HCT116 (cell line): ENCODE data around the gene ESRRA. TPM values are rescaled to one million over a fixed set of nuclear protein-coding genes. Genes with fewer than 3 reads are reported as not detected.

Source experiments
- ATAC-seq: fragments of 200-7000 bp; cut with Tn5 transposase; 2 replicates; pipeline ENCODE4 v1.9.1; 2020; ENCODE audit warnings: mild to moderate bottlenecking, moderate library complexity
- BruUV-seq: library from RNA; stranded (reverse); fragments of 400-500 nt; replicated peaks from 2 replicates; lab custom pipeline; 2021; lab: Mats Ljungman, UMichigan
- CTCF ChIA-PET: fragments of 300-600 bp; sonication (Branson Sonifier 250); formaldehyde crosslinking; loops from one replicate; lab custom pipeline; 2021; ENCODE audit warnings: antibody characterized with exemption; lab: Charles Lee
- POLR2A ChIA-PET: fragments of 300-600, 350-600 bp; sonication (Branson Sonifier 250); formaldehyde crosslinking; loops from one replicate; lab custom pipeline; 2021; ENCODE audit warnings: antibody characterized with exemption; lab: Charles Lee
- RAD21 ChIA-PET, 2 experiments: fragments of 300-600 bp; sonication (Branson Sonifier 250); formaldehyde crosslinking; loops; one replicate each; lab custom pipeline; 2023; ENCODE audit warnings: low total read pairs in 2 of 2; ENCODE audit not compliant: uncharacterized antibody in 2 of 2, unreplicated experiment in 2 of 2, low non-redundant PET in 1 of 2; lab: Charles Lee
- DNase-seq: peaks from one replicate; pipeline ENCODE4 v3.0.0-alpha.2; 2010; ENCODE audit warnings: low read depth, low spot score
- H2AFZ ChIP-seq: fragments of 200-600 bp; shearing (Covaris generic), sonication (generic); 2 replicates; pipeline ENCODE4 v1.6.1; 2017; ENCODE audit warnings: low read depth, mixed run types, mixed read lengths, antibody characterized with exemption, low read length; ENCODE audit not compliant: poor library complexity, severe bottlenecking
- H3K27ac ChIP-seq: 2 replicates; pipeline ENCODE4 v1.5.1; 2012; ENCODE audit warnings: low read depth, low read length
- H3K27me3 ChIP-seq: fragments of 200-600 bp; sonication (generic); 2 replicates; pipeline ENCODE4 v1.6.1; 2016; ENCODE audit warnings: mixed run types, low read length, mixed read lengths; ENCODE audit not compliant: insufficient read depth
- H3K36me3 ChIP-seq, 2 experiments: fragments of 200-500 bp in 1 of 2; fragments of 200-600 bp in 1 of 2; sonication (Bioruptor generic) in 1 of 2; sonication (generic) in 1 of 2; 2 replicates each; pipeline versions ENCODE4 v1.5.1 to v1.6.1; 2014 to 2016; ENCODE audit warnings: low read length in 2 of 2, inconsistent platforms in 1 of 2, mixed read lengths in 1 of 2, mixed run types in 1 of 2; ENCODE audit not compliant: insufficient read depth in 2 of 2, control insufficient read depth in 1 of 2
- H3K4me1 ChIP-seq, 2 experiments: fragments of 200-600 bp in 1 of 2; sonication (generic) in 1 of 2; 2 replicates each; pipeline versions ENCODE4 v1.5.1 to v1.6.1; 2012 to 2017; ENCODE audit warnings: low read length in 2 of 2, inconsistent platforms in 1 of 2, mild to moderate bottlenecking in 1 of 2, mixed read lengths in 1 of 2, mixed run types in 1 of 2, moderate library complexity in 1 of 2; ENCODE audit not compliant: insufficient read depth in 2 of 2, control insufficient read depth in 1 of 2
- H3K4me2 ChIP-seq: fragments of 200-600 bp; sonication (generic); 2 replicates; pipeline ENCODE4 v1.6.1; 2017; ENCODE audit warnings: mixed run types, low read length, mixed read lengths
- H3K4me3 ChIP-seq, 2 experiments: fragments of 200-600 bp in 1 of 2; sonication (generic) in 1 of 2; replicated peaks in 1 of 2; 2 replicates each; pipeline ENCODE4 v1.5.1; 2011 to 2016; ENCODE audit warnings: low read length in 2 of 2, control low read depth in 1 of 2, low read depth in 1 of 2, mild to moderate bottlenecking in 1 of 2, mixed read lengths in 1 of 2, mixed run types in 1 of 2
- H3K79me2 ChIP-seq: fragments of 200-600 bp; sonication (generic); 2 replicates; pipeline ENCODE4 v1.6.1; 2017; ENCODE audit warnings: mild to moderate bottlenecking, mixed run types, low read length, moderate library complexity, mixed read lengths; ENCODE audit not compliant: insufficient read depth
- H3K9ac ChIP-seq: fragments of 200-600 bp; sonication (generic); 2 replicates; pipeline ENCODE4 v1.6.1; 2016; ENCODE audit warnings: low read length, mixed read lengths
- H3K9me2 ChIP-seq: fragments of 200-600 bp; sonication (generic), shearing (Covaris generic); 2 replicates; pipeline ENCODE4 v1.6.1; 2017; ENCODE audit warnings: mixed run types, mild to moderate bottlenecking, moderate library complexity; ENCODE audit not compliant: insufficient read depth
- H3K9me3 ChIP-seq, 2 experiments: fragments of 200-500 bp in 1 of 2; fragments of 200-600 bp in 1 of 2; sonication (Bioruptor generic) in 1 of 2; sonication (generic) in 1 of 2; 2 replicates each; pipeline ENCODE4 v1.6.1; 2014 to 2017; ENCODE audit warnings: low read length in 2 of 2, mixed read lengths in 2 of 2, inconsistent platforms in 1 of 2, low read depth in 1 of 2, mild to moderate bottlenecking in 1 of 2, mixed run types in 1 of 2, moderate library complexity in 1 of 2; ENCODE audit not compliant: control insufficient read depth in 1 of 2, insufficient read depth in 1 of 2
- H4K20me1 ChIP-seq: fragments of 200-600 bp; sonication (generic), shearing (Covaris generic); 2 replicates; pipeline ENCODE4 v1.6.1; 2017; ENCODE audit warnings: mixed run types, mild to moderate bottlenecking, moderate library complexity; ENCODE audit not compliant: insufficient read depth
- CBX3 ChIP-seq: IDR thresholded peaks from 2 replicates; pipeline ENCODE4 v1.6.1; 2012; ENCODE audit warnings: low read depth
- CEBPB ChIP-seq: IDR thresholded peaks from 2 replicates; pipeline ENCODE4 v1.6.1; 2012; ENCODE audit warnings: low read depth
- EZH2phosphoT487 ChIP-seq: fragments of 200-600 bp; IDR thresholded peaks from 2 replicates; pipeline ENCODE4 v1.6.1; 2018; ENCODE audit warnings: antibody characterized with exemption, borderline replicate concordance
- FOSL1 ChIP-seq: IDR thresholded peaks from 2 replicates; pipeline ENCODE4 v1.6.1; 2012; ENCODE audit warnings: low read depth
- JUND ChIP-seq: IDR thresholded peaks from 2 replicates; pipeline ENCODE4 v1.6.1; 2012
- POLR2A ChIP-seq: IDR thresholded peaks from 2 replicates; pipeline ENCODE4 v1.7.0; 2011; ENCODE audit warnings: borderline replicate concordance; ENCODE audit not compliant: insufficient read depth, insufficient read length; ENCODE audit errors: extremely low read depth
- POLR2AphosphoS5 ChIP-seq: IDR thresholded peaks from 2 replicates; pipeline ENCODE4 v1.6.1; 2011; ENCODE audit warnings: mild to moderate bottlenecking, low read depth, low read length, moderate library complexity
- SIN3A ChIP-seq: IDR thresholded peaks from 2 replicates; pipeline ENCODE4 v1.6.1; 2012; ENCODE audit warnings: low read depth
- SP1 ChIP-seq: IDR thresholded peaks from 2 replicates; pipeline ENCODE4 v1.6.1; 2012; ENCODE audit warnings: low read depth
- SRF ChIP-seq: IDR thresholded peaks from 2 replicates; pipeline ENCODE4 v1.6.1; 2012; ENCODE audit warnings: low read depth
- TCF7L2 ChIP-seq: IDR thresholded peaks from 2 replicates; pipeline ENCODE4 v1.7.0; 2011; ENCODE audit warnings: borderline replicate concordance, inconsistent platforms; ENCODE audit not compliant: insufficient read depth, insufficient read length; ENCODE audit errors: extremely low read depth
- YY1 ChIP-seq: IDR thresholded peaks from 2 replicates; pipeline ENCODE4 v1.6.1; 2011; ENCODE audit warnings: low read length, low read depth, moderate library complexity, mild to moderate bottlenecking; ENCODE audit not compliant: insufficient replicate concordance; ENCODE audit errors: extremely low read depth
- ZFX ChIP-seq: fragments of 450-650 bp; IDR thresholded peaks from 2 replicates; pipeline ENCODE4 v1.6.1; 2017
- intact Hi-C: fragments of 100-400 bp; cut with micrococcal nuclease; formaldehyde crosslinking; loops from 2 replicates; pipeline ENCODE4 v1.10.0; 2022
- total RNA-seq: library from RNA; stranded (reverse); gene quantifications from one replicate; pipeline ENCODE4 v1.2.1, GENCODE V29; 2021; ENCODE audit not compliant: unreplicated experiment
- TF ChIP-seq, protein P1 (sequence below): IDR thresholded peaks from 2 replicates; pipeline ENCODE4 v1.6.1; 2012
- TF ChIP-seq, protein P2 (sequence below): IDR thresholded peaks from 2 replicates; pipeline ENCODE4 v1.6.1; 2011; ENCODE audit warnings: mild to moderate bottlenecking, low read length, moderate library complexity; ENCODE audit not compliant: insufficient replicate concordance; ENCODE audit errors: extremely low read depth
- TF ChIP-seq, protein P3 (sequence below): IDR thresholded peaks from 2 replicates; pipeline ENCODE4 v1.6.1; 2012

ESRRA gene
- total RNA-seq, 1 experiment from 2014 or later: 62.7 TPM

DNA sequence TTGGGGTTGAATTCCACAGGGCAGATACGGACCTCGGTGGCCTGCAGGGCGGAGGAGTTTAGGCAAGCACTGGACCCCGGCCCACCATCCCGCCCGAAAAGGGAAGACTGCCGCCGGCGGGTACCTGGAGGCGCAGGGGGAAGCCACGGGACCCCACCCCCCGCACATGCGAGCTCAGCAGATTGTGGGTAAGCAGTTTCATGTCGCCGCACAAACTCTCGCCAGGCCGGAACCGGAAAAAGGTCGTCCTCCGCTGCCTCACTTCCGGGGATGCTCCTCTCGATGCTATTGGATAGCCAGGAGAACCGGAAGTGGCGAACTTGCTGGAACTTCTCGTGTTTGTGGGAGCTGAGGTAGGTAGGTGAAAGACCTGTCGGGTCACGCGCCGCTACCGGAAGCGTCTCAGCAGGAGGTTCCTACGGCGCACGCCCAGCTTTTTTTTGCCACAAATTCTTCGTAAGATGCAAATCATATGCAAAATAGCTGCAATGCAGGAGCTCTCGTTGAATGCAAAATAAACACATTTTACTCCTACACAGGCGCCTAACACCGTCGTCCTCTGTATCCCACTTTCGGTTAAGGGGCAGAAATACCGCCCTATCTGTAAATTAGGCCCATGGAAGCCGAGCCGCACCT lies 12.1 kb downstream of the ESRRA start, which contains the start of gene TRMT112:
Gene TRMT112, minus strand, starts transcription at position 235 of the 636 bp plus-strand sequence. Its CDS starts 33 bp downstream, at position 202.
- CTCF ChIA-PET: interaction anchor here (0.6 to 3.7 kb wide), 23 partner anchors 11 to 515 kb away, joined by 3 to 92 read pairs (median 5); partner anchors contain the start of genes BAD, ESRRA and FKBP2
- Histone ChIP-seq H3K4me1 (peaks cover 22 to 56% of the 10 kb centered on the region in 2 experiments), H3K9me2 (no peaks in the 10 kb centered on the region), H3K9me3 (no peaks in the 10 kb centered on the region), H3K27me3 (no peaks in the 10 kb centered on the region), H4K20me1 (no peaks in the 10 kb centered on the region), H3K4me2 (peak within 1 kb of the TSS; percentile 77), H3K27ac (peak within 1 kb of the TSS; percentile 83), H3K36me3 (peaks cover 7 to 23% of the 10 kb centered on the region in 2 experiments; a peak in 2 of 4 replicates), H3K9ac (peak within 1 kb of the TSS; percentile 89), H3K79me2 (peaks cover 37% of the 10 kb centered on the region), H2AFZ (no peak within 1 kb of the TSS), H3K4me3 (peak within 1 kb of the TSS; percentile 80 to 84)
- ATAC-seq: peak; percentile 76
- BruUV-seq: no TSS peak
- intact Hi-C loops: loop anchor here (1.0 kb wide), 3 partner anchors 14 to 42 kb away; partner anchors contain the start of gene RPS6KA4
- TF ChIP-seq, protein P1, sequence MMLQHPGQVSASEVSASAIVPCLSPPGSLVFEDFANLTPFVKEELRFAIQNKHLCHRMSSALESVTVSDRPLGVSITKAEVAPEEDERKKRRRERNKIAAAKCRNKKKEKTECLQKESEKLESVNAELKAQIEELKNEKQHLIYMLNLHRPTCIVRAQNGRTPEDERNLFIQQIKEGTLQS: no peak
- TF ChIP-seq CBX3 (no peak), POLR2A (peak; percentile 70), SP1 (no peak), JUND (no peak), SRF (no peak), TCF7L2 (peak; percentile 83), ZFX (no peak; the same call in 1 of the 2 replicates), FOSL1 (no peak), SIN3A (no peak), CEBPB (no peak), YY1 (peak; percentile 32), EZH2phosphoT487 (no peak), POLR2AphosphoS5 (peak; percentile 83)
- TF ChIP-seq, protein P2, sequence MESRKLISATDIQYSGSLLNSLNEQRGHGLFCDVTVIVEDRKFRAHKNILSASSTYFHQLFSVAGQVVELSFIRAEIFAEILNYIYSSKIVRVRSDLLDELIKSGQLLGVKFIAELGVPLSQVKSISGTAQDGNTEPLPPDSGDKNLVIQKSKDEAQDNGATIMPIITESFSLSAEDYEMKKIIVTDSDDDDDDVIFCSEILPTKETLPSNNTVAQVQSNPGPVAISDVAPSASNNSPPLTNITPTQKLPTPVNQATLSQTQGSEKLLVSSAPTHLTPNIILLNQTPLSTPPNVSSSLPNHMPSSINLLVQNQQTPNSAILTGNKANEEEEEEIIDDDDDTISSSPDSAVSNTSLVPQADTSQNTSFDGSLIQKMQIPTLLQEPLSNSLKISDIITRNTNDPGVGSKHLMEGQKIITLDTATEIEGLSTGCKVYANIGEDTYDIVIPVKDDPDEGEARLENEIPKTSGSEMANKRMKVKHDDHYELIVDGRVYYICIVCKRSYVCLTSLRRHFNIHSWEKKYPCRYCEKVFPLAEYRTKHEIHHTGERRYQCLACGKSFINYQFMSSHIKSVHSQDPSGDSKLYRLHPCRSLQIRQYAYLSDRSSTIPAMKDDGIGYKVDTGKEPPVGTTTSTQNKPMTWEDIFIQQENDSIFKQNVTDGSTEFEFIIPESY: peak; percentile 52
- TF ChIP-seq, protein P3, sequence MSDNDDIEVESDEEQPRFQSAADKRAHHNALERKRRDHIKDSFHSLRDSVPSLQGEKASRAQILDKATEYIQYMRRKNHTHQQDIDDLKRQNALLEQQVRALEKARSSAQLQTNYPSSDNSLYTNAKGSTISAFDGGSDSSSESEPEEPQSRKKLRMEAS: no peak
- RAD21 ChIA-PET: interaction anchor here (0.6 to 2.6 kb wide), 14 partner anchors 12 to 132 kb away, joined by 3 to 29 read pairs (median 4); partner anchors contain the start of gene ESRRA (in 2 of the 2)
- DNase-seq: peak; percentile 99
- POLR2A ChIA-PET: interaction anchor here (0.6 to 3.0 kb wide), 26 partner anchors 10 to 1768 kb away, joined by 3 to 77 read pairs (median 6); partner anchors contain the start of genes CATSPERZ, ESRRA, FKBP2 and PLCB3
